HG03095 (cell line): ENCODE results near the gene TRAF2.
"Not testable (repeated sequence)": the region's sequence is repeated elsewhere in the genome, so short reads cannot be mapped to it uniquely, and the experiment has no call there.

Experiments used
- ATAC-seq: cut with Tn5 transposase; IDR thresholded peaks from one replicate; pipeline ENCODE4 v1.9.1; 2021; ENCODE audit warnings: moderate library complexity; ENCODE audit not compliant: unreplicated experiment

Gene TRAF2

GRCh38 chr9:136885950-136886578, at the start of gene TRAF2:
Gene TRAF2, plus strand, starts transcription at chr9:136886516. Its CDS starts 12,225 bp downstream, at chr9:136898741.
- ATAC-seq: peak; percentile 73

GRCh38 chr9:136837146-136837855, 49.0 kb upstream of the TRAF2 start:
- ATAC-seq: no peak

GRCh38 chr9:136837856-136838277, 48.4 kb upstream of the TRAF2 start:
- not testable (repeated sequence) for ATAC-seq

GRCh38 chr9:136838314-136839228, 47.7 kb upstream of the TRAF2 start:
- ATAC-seq: no peak

GRCh38 chr9:136839229-136840139, 46.8 kb upstream of the TRAF2 start:
- no peak for ATAC-seq

- ATAC-seq: no peak
Observed at GRCh38 chr9:136840140-136840876, 46.0 kb upstream of the TRAF2 start.

- ATAC-seq: no peak
Observed at GRCh38 chr9:136840877-136841645, 45.3 kb upstream of the TRAF2 start.

GRCh38 chr9:136841646-136842379, 44.5 kb upstream of the TRAF2 start:
- not testable (repeated sequence) for ATAC-seq

GRCh38 chr9:136842380-136842948, 43.9 kb upstream of the TRAF2 start, which contains the start of gene AJM1:
Gene AJM1, plus strand, starts transcription at chr9:136842478. Its CDS starts 1,937 bp downstream, at chr9:136844415.
- ATAC-seq: peak; percentile 59

GRCh38 chr9:136843159-136843800, 43.0 kb upstream of the TRAF2 start:
- ATAC-seq: not testable (repeated sequence)

- ATAC-seq: not testable (repeated sequence)
Observed at GRCh38 chr9:136843801-136844740, 42.2 kb upstream of the TRAF2 start.

GRCh38 chr9:136844761-136845464, 41.4 kb upstream of the TRAF2 start:
- no peak for ATAC-seq

- ATAC-seq: no peak
Observed at GRCh38 chr9:136845465-136846260, 40.7 kb upstream of the TRAF2 start.

GRCh38 chr9:136846376-136847087, 39.8 kb upstream of the TRAF2 start:
- no peak for ATAC-seq
